GM12875 (cell line): ENCODE measurements around the gene TSPOAP1.

Experiments used
- H3K4me3 ChIP-seq: one replicate; pipeline ENCODE4 v1.5.1; 2011; ENCODE audit warnings: low read depth, low read length, control low read depth
- CTCF ChIP-seq: IDR thresholded peaks from 2 replicates; pipeline ENCODE4 v1.5.1; 2011; ENCODE audit warnings: low read depth, mild to moderate bottlenecking, control low read depth, inconsistent platforms, low read length, moderate library complexity, borderline replicate concordance; ENCODE audit not compliant: insufficient read depth

TSPOAP1 gene

GRCh38 chr17:58276423-58276822, 52.2 kb downstream of the TSPOAP1 start:
- no peak for TF ChIP-seq CTCF
- no peak overlapping the region for H3K4me3 ChIP-seq

- H3K4me3 ChIP-seq = no peak overlapping the region
- TF ChIP-seq CTCF = no peak
Measured at GRCh38 chr17:58275417-58275816, 53.2 kb downstream of the TSPOAP1 start.

- no peak overlapping the region for H3K4me3 ChIP-seq
- TF ChIP-seq CTCF = no peak
Measured at GRCh38 chr17:58273453-58274104, 55.0 kb downstream of the TSPOAP1 start.

- H3K4me3 ChIP-seq = no peak overlapping the region
- no peak for TF ChIP-seq CTCF
Measured at GRCh38 chr17:58272367-58273280, 56.0 kb downstream of the TSPOAP1 start.

- TF ChIP-seq CTCF = no peak
- no peak overlapping the region for H3K4me3 ChIP-seq
Measured at GRCh38 chr17:58271216-58271931, 57.2 kb downstream of the TSPOAP1 start.

- TF ChIP-seq CTCF = peak; percentile 50; the same call in 1 of the 2 replicates
- H3K4me3 ChIP-seq = no peak overlapping the region
Measured at GRCh38 chr17:58270476-58271215, 57.9 kb downstream of the TSPOAP1 start.
